Pulmonary artery endothelial cell (primary cell): ENCODE measurements around the gene CFAP97D1. TPM values are rescaled to one million over a fixed set of nuclear protein-coding genes. Genes with fewer than 3 reads are reported as not detected.

Source experiments
- DNase-seq: peaks from one replicate; pipeline ENCODE4 v3.0.0-alpha.2; 2011; ENCODE audit warnings: low read depth, low spot score
- total RNA-seq: library from RNA; depleted of rRNA; stranded (reverse); fragments of >200 nt; gene quantifications from 2 replicates; pipeline ENCODE4 v1.2.3, GENCODE V29; 2014

Gene CFAP97D1
- total RNA-seq, 1 donor from 2014 or later: under 0.01 TPM

DNA sequence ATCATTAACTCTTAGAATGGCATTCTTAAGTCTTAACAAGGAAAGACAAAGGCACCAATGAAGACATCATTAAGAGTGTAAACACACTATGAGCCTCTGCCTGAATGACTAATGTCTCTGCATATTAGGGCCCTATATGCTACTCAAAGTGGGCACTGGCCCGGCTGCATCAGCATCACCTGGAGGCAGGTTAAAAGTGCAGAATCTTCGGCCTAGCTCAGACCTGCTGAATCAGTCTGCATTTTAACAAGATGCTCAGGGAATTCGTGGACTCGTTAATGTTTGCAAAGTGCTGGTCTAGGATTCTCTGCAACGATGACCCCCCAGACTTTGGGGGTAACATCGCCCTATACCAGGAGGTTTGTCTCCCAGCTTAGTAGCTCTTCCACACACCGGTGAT, 46.0 kb downstream of the CFAP97D1 start:
- no peak for DNase-seq

DNA sequence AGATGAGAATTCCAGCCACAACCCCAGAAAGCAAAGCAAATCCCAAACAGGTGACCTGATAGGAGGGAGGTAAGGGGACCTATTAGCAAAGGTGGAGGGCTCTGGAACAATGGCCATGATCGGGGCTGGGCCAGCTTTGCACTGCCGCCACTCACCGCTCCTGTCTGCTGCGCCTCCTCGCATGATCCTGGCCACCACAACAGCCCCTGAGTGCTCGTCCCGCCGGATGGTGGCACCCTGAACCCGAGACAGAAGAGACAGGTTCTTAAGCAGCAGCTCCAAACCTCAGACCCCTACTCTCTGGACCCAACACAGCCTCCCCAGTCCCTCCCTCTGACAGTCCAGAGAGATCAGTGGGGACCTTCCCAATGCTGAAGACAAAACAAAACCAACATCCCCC, 47.4 kb downstream of the CFAP97D1 start:
- DNase-seq: no peak

DNA sequence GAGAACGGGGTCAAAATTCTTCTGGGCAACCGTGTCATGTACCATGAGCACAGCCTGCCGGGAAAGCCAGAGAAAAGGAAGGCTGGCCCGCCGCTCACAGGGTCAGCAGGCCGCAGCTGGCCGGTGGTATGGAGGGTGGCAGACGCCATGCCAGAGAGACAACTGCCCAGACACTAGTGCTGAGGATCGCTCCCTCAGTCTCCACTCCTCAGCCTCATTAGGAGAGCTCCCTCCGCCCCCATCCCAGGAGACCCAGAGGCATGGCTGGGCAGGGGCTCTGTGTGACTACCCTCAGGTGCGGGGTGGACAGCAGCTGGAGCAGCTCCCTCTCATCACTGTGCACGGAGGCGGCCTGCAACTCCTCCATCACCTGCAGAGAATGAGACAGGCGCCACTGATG, 49.5 kb downstream of the CFAP97D1 start:
- no peak for DNase-seq

GRCh38 chr17:43830510-43831140, 50.4 kb downstream of the CFAP97D1 start:
- DNase-seq: no peak

DNA sequence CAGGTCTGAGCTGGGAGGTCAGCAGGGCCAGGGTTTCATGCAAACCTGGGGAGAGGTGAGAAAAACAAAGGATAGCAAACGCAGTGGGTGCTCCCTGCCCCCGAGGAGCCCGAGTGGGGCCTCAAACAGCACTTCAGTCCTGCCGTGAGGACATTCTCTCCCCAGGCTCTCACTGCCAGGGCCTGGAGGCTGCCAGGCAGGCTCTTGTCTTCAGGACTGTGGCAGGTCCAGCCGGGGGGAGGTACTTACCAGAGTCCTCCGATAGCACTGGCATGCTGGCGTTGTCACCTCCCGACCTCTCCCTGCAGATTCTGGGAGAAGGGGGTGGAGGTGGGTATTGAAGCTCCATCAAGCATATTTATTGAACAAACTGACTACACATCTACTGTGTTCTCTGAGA, 51.4 kb downstream of the CFAP97D1 start:
- DNase-seq: no peak

GRCh38 chr17:43832168-43832975, 52.1 kb downstream of the CFAP97D1 start:
- no peak for DNase-seq

DNA sequence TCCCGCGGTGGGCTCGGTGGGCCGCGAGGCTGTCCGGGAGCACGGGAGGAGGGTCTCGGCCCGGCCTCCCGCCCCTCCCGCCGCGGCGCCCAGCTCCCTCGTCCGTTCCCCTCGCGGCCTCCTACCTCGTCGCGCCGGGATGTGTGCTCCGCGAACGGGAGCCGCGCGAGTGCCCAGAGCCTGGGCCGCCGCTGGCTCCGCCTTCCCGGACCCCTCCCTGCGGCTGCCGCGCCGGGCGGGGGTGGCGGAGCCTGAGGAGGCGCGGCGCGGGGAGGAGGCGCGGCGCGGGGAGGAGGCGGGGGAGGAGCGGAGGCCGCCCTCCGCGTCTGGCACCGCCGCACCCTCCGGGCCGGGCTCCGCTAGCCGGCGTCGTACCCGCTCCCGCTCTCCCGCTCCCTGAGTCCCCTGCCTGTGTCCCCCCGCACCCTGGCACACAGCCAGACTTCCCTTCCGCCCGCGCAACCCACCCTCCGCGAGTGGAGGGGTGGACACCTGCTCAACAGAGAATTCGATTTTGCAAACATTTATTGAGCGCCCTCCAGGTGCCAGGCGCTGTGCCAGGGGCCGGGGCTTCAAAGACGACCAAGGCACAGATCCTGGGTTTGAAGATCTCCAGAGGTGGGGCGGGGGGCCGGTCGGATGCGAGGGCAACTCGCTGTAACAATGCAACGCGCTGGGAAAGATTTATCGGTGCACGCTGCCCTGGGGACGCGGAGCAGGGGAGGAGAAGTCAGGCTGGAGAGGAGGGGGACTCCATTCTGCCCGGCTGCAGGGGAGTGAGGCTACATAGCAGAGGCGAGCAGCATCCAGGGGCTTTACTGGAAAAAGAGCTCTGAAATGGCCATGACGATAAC, 53.0 kb downstream of the CFAP97D1 start, which contains the start of gene MPP3:
MPP3 (minus strand) TSS at position 171 of the 854 bp plus-strand sequence. CDS start 1,240 bp downstream, outside the sequence.
- DNase-seq: no peak

- DNase-seq: no peak
Observed at GRCh38 chr17:43834106-43834505, 53.9 kb downstream of the CFAP97D1 start.

Other genes with a start within 250 kb of the CFAP97D1 start
- 8.2 and 8.6 TPM in 2 replicates for gene ETV4, start 234.1 kb upstream of the CFAP97D1 start, total RNA-seq
- not detected in 2 replicates for gene MEOX1, start 118.5 kb upstream of the CFAP97D1 start, total RNA-seq
- not detected in 2 replicates for gene SOST, start 21.6 kb upstream of the CFAP97D1 start, total RNA-seq
- 51.6 and 64.0 TPM in 2 replicates for gene DUSP3, start 1.5 kb upstream of the CFAP97D1 start, total RNA-seq
- 9.8 and 10.2 TPM in 2 replicates for gene MPP3, start 52.7 kb downstream of the CFAP97D1 start, total RNA-seq
- gene CD300LG, start 66.7 kb downstream of the CFAP97D1 start, total RNA-seq: not detected in 2 replicates
- gene MPP2, start 127.1 kb downstream of the CFAP97D1 start, total RNA-seq: 0.92 and 1.6 TPM in 2 replicates
- gene PPY, start 162.0 kb downstream of the CFAP97D1 start, total RNA-seq: not detected in 2 replicates
- gene PYY, start 173.5 kb downstream of the CFAP97D1 start, total RNA-seq: not detected in 2 replicates
- gene NAGS, start 224.2 kb downstream of the CFAP97D1 start, total RNA-seq: 2.2 and 6.8 TPM in 2 replicates
- gene TMEM101, start 234.5 kb downstream of the CFAP97D1 start, total RNA-seq: 79.5 and 101 TPM in 2 replicates